Natural killer cell treated with Interleukin-12 subunit alpha and Interleukin-12 subunit beta and Interleukin-15 and Interleukin-18, amount 100 ng/mL, for 72 hours (primary cell): ENCODE data around the gene ANKRD65. TPM values are rescaled to one million over a fixed set of nuclear protein-coding genes. Genes with fewer than 3 reads are reported as not detected.

Experiments used
- ATAC-seq, 2 donors: fragments of 150-1000 bp; cut with Tn5 transposase in 1 of 2; sonication (Bioruptor Pico), chemical (Tn5 transposase) in 1 of 2; 2 replicates each; pipeline ENCODE4 v1.10.0; 2021
- DNase-seq: peaks from one replicate; pipeline ENCODE4 v3.0.0; 2022; ENCODE audit warnings: low spot score
- H3K27ac Mint-ChIP-seq, 2 donors: 1 replicate in 1 of 2; 2 replicates in 1 of 2; pipeline ENCODE4 v1.8.0; 2022; ENCODE audit warnings: mixed read lengths in 2 of 2, mild to moderate bottlenecking in 1 of 2, moderate library complexity in 1 of 2
- H3K27me3 Mint-ChIP-seq, 2 donors: 1 replicate in 1 of 2; 2 replicates in 1 of 2; pipeline ENCODE4 v1.8.0; 2022; ENCODE audit warnings: mixed read lengths in 2 of 2
- H3K36me3 Mint-ChIP-seq: one replicate; pipeline ENCODE4 v1.8.0; 2022; ENCODE audit warnings: mixed read lengths
- H3K4me1 Mint-ChIP-seq, 2 donors: 1 replicate in 1 of 2; 2 replicates in 1 of 2; pipeline ENCODE4 v1.8.0; 2022; ENCODE audit warnings: low read depth in 2 of 2, mixed read lengths in 2 of 2, mild to moderate bottlenecking in 1 of 2
- H3K4me3 Mint-ChIP-seq: one replicate; pipeline ENCODE4 v1.8.0; 2022; ENCODE audit warnings: mixed read lengths
- H3K9me3 Mint-ChIP-seq: 2 replicates; pipeline ENCODE4 v1.8.0; 2022; ENCODE audit warnings: mixed read lengths
- total RNA-seq, 2 donors: library from RNA; stranded (reverse); gene quantifications; one replicate each; pipeline ENCODE4 v1.2.3, GENCODE V29; 2022

ANKRD65 gene
- total RNA-seq, 2 donors from 2014 or later: not detected

DNA sequence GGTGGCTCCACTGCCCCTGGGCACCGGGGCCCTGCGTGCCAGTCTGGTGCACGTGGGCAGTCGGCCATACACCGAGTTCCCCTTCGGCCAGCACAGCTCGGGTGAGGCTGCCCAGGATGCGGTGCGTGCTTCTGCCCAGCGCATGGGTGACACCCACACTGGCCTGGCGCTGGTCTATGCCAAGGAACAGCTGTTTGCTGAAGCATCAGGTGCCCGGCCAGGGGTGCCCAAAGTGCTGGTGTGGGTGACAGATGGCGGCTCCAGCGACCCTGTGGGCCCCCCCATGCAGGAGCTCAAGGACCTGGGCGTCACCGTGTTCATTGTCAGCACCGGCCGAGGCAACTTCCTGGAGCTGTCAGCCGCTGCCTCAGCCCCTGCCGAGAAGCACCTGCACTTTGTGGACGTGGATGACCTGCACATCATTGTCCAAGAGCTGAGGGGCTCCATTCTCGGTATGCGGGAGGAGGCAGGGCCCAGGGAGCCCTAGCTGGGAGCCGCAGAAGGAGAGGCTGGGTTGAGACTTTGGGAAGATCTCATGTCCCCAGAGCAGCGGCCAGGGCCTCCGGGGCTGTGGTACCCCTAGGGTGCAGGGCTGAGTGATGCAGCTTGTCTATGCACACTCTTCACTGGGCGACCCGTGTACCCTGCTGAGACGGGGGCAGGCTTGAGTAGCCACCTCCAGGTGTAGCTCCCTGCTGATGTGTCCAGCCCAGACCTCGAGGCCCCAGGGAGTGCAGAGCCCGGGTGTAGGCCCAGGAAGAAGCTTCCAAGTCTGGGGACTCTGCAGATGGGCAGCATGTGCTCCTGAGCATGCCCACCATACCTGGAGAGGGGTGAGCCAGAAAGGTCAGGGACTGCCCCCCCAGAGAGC, 16.2 kb upstream of the ANKRD65 start:
- DNase-seq: peak; percentile 60
- no peaks in the 10 kb centered on the region for H3K36me3 Mint-ChIP-seq
- no peak overlapping the region for H3K27ac Mint-ChIP-seq
- no peaks in the 10 kb centered on the region for H3K9me3 Mint-ChIP-seq
- H3K4me1 Mint-ChIP-seq: peaks cover 0 to 3% of the 10 kb centered on the region in 2 donors
- ATAC-seq: no peak
- no peak overlapping the region for H3K4me3 Mint-ChIP-seq
- peaks cover 0 to 6% of the 10 kb centered on the region in 2 donors for H3K27me3 Mint-ChIP-seq

DNA sequence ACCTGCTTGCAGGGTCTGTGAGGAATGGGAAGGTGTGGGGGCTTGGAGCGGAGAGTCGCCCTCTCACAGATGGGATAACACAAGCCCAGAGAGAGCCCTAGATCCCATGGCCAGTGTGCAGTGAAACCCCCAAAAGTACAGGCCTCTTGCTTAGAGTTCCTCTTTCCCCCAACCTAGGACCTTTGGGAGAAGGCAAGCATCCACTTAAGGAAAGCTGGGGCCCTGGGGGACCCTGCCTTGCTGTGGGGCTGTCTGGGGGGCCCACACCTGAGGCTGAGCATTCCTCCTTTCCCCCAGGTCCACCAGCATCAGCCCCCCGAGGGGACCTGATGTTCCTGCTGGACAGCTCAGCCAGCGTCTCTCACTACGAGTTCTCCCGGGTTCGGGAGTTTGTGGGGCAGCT, 15.6 kb upstream of the ANKRD65 start:
- no peak overlapping the region for H3K27ac Mint-ChIP-seq

DNA sequence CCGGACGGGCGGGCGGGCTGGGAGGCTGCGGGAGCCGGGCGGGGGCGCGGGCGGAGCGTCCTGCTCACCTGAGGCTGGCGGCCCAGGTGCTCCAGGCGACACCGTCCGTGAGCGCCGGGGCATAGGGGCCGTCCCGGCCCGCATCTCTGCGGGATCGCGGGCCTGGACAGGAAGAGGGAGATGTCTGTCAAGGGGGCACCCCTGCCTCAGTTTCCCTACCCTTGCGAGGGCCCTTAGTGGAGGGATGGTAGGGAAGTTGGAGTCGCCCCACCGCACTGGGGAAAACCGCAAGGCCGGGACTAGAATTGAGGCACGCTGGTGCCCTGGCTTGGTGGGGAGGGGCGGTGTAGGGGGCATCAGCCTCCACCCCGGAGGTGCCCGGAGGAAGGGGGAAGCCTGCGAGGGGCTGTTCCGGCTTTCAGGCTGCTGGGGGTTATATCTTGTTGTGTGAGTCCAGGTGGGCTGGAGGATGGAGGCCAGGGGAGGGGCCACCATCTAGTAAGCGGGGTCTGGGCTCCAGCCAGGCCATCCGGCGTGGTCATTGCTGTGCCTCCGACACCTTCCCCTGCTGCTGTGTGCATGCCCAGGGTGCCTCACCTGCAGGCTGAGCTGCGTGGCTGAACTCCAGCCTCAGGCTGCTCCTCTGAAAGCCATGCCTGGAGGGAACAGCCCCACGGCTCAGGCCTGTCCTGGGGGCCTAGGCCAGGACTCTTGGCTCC, 15.0 kb upstream of the ANKRD65 start:
- no peaks in the 10 kb centered on the region for H3K9me3 Mint-ChIP-seq
- peak; percentile 46 for DNase-seq
- ATAC-seq: no peak
- no peaks in the 10 kb centered on the region for H3K36me3 Mint-ChIP-seq
- no peak overlapping the region for H3K27ac Mint-ChIP-seq
- H3K27me3 Mint-ChIP-seq: peaks cover 0 to 6% of the 10 kb centered on the region in 2 donors
- H3K4me1 Mint-ChIP-seq: peaks cover 0 to 3% of the 10 kb centered on the region in 2 donors
- peak overlapping the region; percentile 57 for H3K4me3 Mint-ChIP-seq

More for the DNA sequence above, 15.6 kb upstream of the ANKRD65 start:
- peaks cover 0 to 3% of the 10 kb centered on the region in 2 donors for H3K4me1 Mint-ChIP-seq
- H3K9me3 Mint-ChIP-seq: no peaks in the 10 kb centered on the region
- H3K27me3 Mint-ChIP-seq: peaks cover 0 to 6% of the 10 kb centered on the region in 2 donors
- peak; percentile 8 for DNase-seq
- H3K4me3 Mint-ChIP-seq: peak overlapping the region; percentile 57
- no peaks in the 10 kb centered on the region for H3K36me3 Mint-ChIP-seq
- ATAC-seq: no peak

DNA sequence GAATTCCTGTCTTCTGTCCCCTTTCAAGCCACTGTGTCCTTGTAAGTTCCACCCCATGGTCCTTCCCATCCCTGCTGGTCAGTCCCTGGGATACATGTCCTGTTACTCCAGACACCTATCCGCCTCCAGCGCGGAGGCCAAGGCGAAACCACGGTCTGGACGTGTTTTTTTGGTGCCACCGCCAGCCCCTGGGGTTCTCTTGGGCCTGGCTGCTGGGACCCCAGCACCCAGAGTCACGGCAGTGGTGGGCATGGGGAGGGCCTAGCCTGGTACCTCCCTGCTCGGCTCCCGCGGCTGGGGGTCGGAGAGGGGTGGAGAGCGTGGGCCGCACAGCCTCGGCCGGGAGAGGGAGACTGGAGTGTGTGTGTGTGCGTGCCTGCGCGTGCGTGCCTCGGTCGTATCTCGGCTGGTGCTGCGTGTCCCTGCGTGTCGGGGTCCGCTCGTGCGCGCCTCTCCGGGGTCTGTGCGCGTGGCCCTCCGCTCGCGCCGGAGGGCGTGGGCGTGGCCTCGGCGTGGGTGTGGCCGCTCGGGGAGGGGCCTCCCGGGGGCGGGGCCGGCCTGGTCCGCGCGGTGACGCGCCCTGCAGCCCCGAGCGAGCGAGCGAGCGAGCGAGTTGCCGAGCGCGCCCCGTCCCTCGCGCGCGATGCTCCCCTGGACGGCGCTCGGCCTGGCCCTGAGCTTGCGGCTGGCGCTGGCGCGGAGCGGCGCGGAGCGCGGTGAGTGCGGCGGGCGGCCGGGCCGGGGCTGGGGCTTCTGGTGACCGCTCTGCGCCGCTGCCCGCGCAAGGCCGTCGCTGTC, 14.2 kb upstream of the ANKRD65 start, which contains the start of gene VWA1:
Gene VWA1, plus strand, starts transcription at position 585 of the 798 bp plus-strand sequence. Its CDS starts 59 bp downstream, at position 644.
- peak within 1 kb of the TSS; percentile 57 for H3K4me3 Mint-ChIP-seq
- peaks cover 0 to 6% of the 10 kb centered on the region in 2 donors for H3K27me3 Mint-ChIP-seq
- no peaks in the 10 kb centered on the region for H3K9me3 Mint-ChIP-seq
- H3K4me1 Mint-ChIP-seq: peaks cover 0 to 3% of the 10 kb centered on the region in 2 donors
- no peak within 1 kb of the TSS for H3K27ac Mint-ChIP-seq
- H3K36me3 Mint-ChIP-seq: no peaks in the 10 kb centered on the region
- ATAC-seq (peak; percentile 80 to 91), DNase-seq (peak; percentile 78)

DNA sequence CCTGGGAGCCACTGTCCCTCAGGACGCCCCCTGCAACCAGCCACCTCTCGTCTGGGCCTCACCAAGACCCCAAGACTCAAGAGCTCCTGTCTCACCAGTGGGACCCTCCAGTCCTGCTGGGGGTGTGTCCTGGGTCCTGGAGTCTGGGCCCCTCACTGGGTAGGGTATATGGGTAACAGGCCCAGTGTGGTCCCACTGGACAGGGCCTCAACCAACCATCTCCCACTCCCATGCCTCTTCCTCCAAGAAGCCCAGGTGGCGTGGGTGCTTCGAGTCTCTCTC, 13.7 kb upstream of the ANKRD65 start:
- Mint-ChIP-seq H3K27ac (no peak overlapping the region), H3K9me3 (no peaks in the 10 kb centered on the region), H3K4me3 (no peak overlapping the region), H3K27me3 (peaks cover 0 to 10% of the 10 kb centered on the region in 2 donors), H3K36me3 (no peaks in the 10 kb centered on the region), H3K4me1 (peaks cover 0 to 3% of the 10 kb centered on the region in 2 donors)
- DNase-seq: peak; percentile 38
- no peak for ATAC-seq

DNA sequence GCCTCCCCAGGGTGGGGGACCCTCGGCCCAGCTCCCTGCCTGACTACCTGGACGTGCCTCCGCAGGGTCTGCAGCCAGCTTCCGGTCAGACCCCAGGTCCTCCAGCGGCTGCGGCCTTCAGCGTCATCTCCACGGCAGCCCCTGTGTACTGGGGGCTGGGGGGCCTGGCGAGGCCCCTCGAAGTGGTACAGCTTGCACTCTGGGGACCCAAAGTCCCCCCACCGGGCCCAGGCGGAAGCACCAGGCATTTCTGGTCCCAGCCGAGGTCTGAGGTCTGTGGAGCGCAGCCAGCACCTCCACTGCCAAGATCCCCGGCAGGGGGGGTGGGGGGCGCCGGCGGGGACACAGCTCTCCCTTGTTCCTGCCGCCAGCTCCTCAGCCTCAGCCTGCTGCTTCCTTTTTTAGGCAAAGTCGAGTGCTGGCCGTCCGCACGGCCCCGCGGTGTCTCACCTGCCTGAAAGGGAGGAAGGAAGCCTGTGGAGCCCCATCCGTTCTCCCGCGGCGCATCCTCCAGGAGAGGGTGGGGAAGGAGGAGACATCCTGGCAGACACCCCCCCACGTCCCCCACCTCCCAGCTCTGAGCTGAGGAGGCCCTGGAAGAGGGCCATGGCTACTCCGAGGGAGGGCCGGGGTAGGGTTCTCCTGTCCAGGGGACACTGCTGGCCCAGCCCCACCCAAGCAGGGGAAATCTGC, 13.2 kb upstream of the ANKRD65 start:
- no peak overlapping the region for H3K27ac Mint-ChIP-seq
- H3K36me3 Mint-ChIP-seq: no peaks in the 10 kb centered on the region
- no peaks in the 10 kb centered on the region for H3K9me3 Mint-ChIP-seq
- peaks cover 0 to 12% of the 10 kb centered on the region in 2 donors for H3K27me3 Mint-ChIP-seq
- no peak for ATAC-seq
- no peak overlapping the region for H3K4me3 Mint-ChIP-seq
- peak; percentile 49 for DNase-seq
- peaks cover 0 to 3% of the 10 kb centered on the region in 2 donors for H3K4me1 Mint-ChIP-seq

DNA sequence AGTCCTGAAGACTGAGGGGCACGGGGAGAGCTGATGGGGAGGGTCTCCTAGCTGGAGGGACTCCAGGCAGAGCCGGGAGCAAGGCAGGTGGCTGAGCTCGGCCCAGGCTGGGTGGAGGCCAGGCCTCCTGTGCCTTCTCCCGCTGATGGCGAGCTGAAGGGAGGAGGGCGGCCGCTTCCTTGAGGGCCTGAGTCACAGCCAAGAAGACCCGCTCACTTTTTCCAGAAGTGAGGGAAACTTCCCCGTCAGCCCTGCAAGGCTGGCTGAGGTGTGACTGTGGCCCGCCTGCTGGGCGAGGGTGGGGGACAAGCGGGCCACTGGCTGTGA, 12.7 kb upstream of the ANKRD65 start:
- Mint-ChIP-seq H3K36me3 (no peaks in the 10 kb centered on the region), H3K4me3 (no peak overlapping the region), H3K27ac (no peak overlapping the region), H3K9me3 (no peaks in the 10 kb centered on the region), H3K4me1 (peaks cover 0 to 3% of the 10 kb centered on the region in 2 donors), H3K27me3 (peaks cover 0 to 12% of the 10 kb centered on the region in 2 donors)
- ATAC-seq (peak in 1 of 2 donors; percentile 5), DNase-seq (peak; percentile 54)

DNA sequence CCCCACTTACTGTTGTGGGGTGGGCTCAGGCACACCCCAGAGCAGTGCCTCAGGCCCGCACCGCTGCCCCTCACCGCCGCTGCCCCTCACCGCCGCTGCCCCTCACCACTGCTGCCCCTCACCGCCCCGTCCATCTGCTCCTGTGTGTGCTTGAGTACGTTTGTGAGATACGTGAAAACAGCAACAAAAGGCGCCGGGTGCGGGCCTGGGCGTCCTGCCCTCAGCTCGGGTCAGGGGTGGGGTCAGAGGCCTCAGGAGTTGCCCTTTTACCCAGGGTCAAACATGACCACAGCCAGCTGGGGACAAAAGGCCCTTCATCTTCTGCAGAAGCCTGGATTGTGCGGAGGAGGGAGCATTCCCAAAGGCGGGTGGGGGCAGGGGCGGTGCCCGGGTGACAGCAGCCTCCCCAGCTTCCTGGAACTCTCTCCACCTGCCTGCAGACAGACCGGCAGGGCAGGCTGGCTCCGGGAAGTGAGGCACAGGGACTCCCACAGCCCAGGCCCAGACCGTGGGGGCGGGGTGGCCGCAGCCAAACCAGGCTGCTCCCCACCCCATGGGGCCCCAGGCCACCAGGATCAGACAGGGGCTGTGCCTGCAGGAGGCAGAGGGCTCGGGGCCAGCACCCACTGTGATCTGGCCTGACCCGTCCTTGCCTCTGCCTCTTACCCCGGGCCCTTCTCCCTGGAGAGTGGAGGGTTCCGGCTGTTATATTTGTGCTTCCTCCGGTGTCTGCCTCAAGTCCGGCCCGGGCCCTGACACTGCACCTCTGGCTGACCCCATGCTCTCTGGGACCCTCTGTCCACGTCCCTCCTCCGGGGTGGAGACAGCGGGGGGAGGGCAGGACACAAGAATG, 12.1 kb upstream of the ANKRD65 start:
- H3K4me1 Mint-ChIP-seq: peaks cover 0 to 7% of the 10 kb centered on the region in 2 donors
- H3K9me3 Mint-ChIP-seq: no peaks in the 10 kb centered on the region
- H3K27me3 Mint-ChIP-seq: peaks cover 0 to 15% of the 10 kb centered on the region in 2 donors
- DNase-seq (peak; percentile 59), ATAC-seq (no peak)
- no peak overlapping the region for H3K4me3 Mint-ChIP-seq
- no peak overlapping the region for H3K27ac Mint-ChIP-seq
- no peaks in the 10 kb centered on the region for H3K36me3 Mint-ChIP-seq

DNA sequence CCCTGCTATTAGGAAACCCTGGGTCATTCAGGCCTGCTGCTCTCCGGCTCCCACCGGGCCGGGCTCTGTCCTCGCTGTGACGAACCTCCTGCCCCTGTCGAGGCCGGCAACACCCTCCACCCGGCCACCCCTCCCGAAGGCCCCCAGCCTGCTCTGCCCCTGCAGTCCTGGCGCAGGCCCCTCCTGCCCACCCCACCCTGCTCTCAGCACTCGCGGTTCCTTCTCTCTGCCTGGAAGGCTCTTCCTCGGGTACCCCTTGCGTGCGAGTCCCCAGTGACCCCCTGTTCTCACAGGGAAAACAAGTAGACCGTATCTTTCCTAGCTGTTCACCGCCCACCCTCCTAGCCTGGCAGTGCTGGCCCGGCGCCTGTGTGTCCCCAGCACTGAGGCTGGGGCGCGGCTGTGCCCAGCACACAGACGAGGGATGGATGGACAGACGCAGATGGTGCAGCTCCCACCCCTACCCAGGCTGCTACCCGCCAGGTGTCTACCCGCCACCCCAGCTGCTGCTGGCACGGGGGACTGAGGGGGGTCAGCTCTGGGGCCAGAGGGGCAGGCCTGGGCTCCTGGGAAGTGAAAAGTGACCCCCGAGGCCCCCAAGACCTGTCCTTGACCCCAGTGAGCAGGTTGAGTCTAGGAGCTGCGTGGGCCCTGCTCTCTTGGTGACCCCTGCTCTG, 11.3 kb upstream of the ANKRD65 start:
- no peak overlapping the region for H3K4me3 Mint-ChIP-seq
- H3K27ac Mint-ChIP-seq: no peak overlapping the region
- DNase-seq (peak; percentile 58), ATAC-seq (no peak)
- H3K36me3 Mint-ChIP-seq: no peaks in the 10 kb centered on the region
- peaks cover 0 to 7% of the 10 kb centered on the region in 2 donors for H3K4me1 Mint-ChIP-seq
- peaks cover 0 to 15% of the 10 kb centered on the region in 2 donors for H3K27me3 Mint-ChIP-seq
- no peaks in the 10 kb centered on the region for H3K9me3 Mint-ChIP-seq

DNA sequence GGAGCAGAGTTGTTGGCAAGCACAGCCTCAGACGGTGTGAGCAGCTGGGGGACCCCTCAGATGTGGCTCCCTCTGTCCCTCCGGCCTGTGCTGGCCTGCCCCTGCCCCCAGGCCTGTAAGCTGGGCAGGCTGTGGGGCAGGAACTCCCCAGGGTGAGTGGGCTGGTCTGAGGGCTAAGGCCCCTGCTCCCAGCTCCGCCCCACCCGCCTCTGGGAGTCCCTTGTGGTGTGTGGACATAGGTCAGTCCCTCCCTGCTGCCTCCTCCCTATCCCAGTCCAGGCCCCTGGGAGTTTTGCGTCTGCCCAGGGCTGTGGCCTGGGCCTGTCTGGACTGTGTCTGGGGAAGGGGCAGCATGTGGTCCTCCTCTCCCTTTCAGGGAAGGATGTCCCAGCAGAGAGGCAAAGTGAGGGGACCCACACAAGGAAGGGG, 10.8 kb upstream of the ANKRD65 start:
- Mint-ChIP-seq H3K4me3 (no peak overlapping the region), H3K4me1 (peaks cover 0 to 7% of the 10 kb centered on the region in 2 donors), H3K36me3 (no peaks in the 10 kb centered on the region), H3K27me3 (peaks cover 0 to 15% of the 10 kb centered on the region in 2 donors), H3K27ac (no peak overlapping the region), H3K9me3 (no peaks in the 10 kb centered on the region)
- DNase-seq (no peak), ATAC-seq (no peak)

DNA sequence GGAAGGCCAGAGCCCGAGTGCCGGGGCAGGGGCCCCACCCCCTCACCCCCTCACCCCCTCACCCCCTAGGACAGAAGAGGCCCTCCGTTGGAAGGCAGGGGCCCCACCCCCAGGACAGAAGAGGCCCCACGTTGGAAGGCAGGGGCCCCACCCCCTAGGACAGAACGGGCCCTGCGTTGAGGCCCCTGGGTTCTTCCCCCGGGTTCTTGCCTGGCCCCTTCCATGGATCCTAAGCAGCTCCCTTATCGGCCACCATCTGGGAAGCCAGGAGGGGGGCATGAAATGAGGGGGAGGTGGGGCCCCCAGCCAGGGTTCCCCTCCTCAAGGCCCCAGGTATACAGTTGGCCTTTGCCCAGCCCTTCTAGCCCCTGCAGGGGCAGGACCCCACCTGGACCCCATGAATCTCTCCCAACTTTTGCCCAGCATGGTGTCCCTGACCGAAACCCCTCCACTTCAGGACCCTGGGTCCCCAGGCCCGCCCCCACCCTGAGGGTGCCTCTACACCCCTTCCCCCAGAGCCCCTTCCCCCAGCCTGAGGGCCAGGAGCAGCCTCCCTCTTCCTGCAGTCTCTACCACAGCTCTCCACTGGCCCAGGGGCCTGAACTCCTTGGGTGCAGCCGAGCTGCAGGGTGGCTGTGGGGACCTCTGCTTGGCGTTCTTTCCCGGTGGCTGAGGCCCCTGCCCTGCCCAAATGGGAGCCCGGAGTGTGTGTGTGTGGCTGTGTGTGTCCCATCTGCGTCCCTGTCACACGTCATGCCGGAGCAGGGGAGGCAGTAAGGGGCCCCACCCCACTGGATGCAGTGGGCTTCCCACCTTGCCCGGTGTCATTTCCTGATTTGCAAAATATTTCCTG, 10.1 kb upstream of the ANKRD65 start:
- Mint-ChIP-seq H3K4me1 (peaks cover 0 to 5% of the 10 kb centered on the region in 2 donors), H3K36me3 (no peaks in the 10 kb centered on the region), H3K27ac (no peak overlapping the region), H3K9me3 (no peaks in the 10 kb centered on the region), H3K4me3 (no peak overlapping the region), H3K27me3 (peaks cover 0 to 15% of the 10 kb centered on the region in 2 donors)
- DNase-seq (no peak), ATAC-seq (no peak)
